GM20431 (cell line): ENCODE data around the gene LOXL3.

ENCODE experiments used
- in situ Hi-C: fragments of 300-500 bp; cut with MseI, MboI; formaldehyde crosslinking; loops from one replicate; pipeline ENCODE4 v1.15.0; 2020; ENCODE audit warnings: low sequenced_read_pairs; ENCODE audit not compliant: unreplicated experiment

The LOXL3 gene

DNA sequence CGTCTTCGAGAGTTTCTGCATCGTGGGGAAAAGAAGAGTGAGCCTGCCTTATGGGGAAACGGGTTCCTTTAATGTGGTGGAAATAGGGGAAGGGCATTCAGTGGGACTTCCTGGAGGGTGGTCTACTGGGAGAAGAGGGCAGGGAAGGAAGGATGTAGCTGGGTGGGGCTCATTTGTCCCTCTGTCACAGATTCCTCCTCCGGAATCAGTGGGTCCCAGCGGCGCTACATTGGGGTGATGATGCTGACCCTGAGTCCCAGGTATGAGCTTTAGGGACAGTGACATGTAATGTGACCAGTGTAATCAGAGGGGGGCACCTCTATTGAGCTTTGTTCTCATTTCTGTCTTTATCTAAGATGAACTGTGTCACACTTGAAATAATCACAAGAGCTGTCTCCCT, 22.1 kb downstream of the LOXL3 start:
- in situ Hi-C loops = no loop called here

DNA sequence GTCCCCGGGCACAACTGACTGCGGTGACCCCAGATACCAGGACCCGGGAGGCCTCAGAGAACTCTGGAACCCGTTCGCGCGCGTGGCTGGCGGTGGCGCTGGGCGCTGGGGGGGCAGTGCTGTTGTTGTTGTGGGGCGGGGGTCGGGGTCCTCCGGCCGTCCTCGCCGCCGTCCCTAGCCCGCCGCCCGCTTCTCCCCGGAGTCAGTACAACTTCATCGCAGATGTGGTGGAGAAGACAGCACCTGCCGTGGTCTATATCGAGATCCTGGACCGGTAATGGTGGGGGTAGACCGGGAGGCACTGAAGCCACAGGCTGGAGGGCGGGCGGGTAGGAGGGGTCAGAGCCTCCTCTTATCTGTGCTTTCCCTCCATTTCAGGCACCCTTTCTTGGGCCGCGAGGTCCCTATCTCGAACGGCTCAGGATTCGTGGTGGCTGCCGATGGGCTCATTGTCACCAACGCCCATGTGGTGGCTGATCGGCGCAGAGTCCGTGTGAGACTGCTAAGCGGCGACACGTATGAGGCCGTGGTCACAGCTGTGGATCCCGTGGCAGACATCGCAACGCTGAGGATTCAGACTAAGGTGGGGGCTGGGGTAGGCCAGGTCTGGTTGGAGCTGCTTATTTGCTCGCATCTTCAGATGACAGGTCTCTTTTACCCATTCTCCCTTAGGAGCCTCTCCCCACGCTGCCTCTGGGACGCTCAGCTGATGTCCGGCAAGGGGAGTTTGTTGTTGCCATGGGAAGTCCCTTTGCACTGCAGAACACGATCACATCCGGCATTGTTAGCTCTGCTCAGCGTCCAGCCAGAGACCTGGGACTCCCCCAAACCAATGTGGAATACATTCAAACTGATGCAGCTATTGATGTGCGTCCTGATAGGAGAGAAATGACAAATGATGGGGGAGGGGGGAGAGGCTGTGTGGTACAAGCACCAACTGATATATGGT, 23.2 kb downstream of the LOXL3 start:
- in situ Hi-C loops = no loop called here

GRCh38 chr2:74529357-74530238, 24.1 kb downstream of the LOXL3 start, which contains the start of the genes AUP1 and HTRA2:
TSS of gene AUP1 (minus strand) at chr2:74529706. CDS start at chr2:74529629, 77 bp downstream.
TSS of gene HTRA2 (plus strand) at chr2:74529933. CDS start at chr2:74530007, 74 bp downstream.
- in situ Hi-C loops = no loop called here

DNA sequence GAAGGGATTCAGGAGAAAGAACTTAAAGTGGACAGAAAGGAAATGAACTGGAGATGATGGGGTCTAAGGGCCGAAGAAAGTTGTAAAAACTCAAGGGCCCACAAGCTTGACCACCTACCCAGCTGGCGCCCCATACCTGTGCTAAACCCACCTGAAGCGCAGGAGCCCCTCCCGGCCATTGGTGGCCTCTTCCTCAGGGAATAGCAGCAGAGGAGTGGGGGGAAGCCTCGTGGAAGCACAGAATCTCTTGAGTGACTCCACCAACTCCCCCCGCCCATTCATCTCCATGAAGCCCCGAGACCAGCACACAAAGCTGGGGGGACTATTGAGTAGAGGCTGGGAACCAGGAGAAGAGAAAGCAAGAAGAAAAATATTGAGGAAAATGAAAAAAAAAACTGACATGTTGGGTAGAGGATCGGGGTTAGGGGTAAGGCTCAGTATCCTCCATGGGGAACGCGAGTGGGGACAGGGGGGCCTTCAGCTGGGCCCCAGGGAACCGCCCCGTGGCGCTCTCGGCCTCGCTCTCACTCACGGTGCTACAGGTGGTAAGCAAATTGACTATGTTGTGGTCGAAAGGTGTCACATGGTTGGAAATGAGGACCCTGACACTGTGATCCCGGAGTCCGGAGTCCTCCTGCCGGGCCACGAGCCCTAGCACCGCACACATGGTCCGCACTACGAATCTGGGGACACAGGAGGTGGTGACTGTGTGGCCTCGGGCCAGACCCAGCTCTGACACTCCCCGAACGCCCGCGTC, 25.0 kb downstream of the LOXL3 start:
- in situ Hi-C loops = no loop called here

GRCh38 chr2:74527741-74528140, 26.0 kb downstream of the LOXL3 start:
- in situ Hi-C loops = no loop called here

DNA sequence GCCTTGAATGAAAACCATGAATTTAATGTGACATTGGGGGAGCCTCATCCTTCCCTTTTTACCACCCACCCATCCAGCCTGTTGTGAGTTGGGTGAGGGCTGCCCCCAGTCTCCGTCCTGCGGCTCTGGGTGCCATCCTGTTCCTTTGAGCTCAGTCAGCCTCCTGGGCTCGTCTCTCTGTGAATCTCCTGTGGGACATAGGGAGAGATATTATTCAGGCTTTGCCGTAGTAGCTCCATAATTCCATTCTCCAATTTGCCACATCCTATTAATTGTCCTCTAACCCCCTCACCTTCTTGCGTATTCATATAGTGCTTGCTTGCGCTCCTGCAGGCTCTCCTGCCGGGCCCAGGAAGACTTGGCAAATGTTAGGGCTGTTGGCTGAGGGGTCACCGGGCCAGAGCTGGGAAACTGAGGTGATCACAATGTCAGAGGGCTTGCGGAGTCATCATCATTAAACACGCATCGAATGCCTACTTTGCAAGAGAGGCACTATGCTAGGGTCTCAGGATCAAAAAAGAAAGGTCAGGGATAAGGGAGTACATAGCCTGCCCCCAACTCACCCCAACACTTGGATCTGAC, 27.0 kb downstream of the LOXL3 start:
- in situ Hi-C loops = no loop called here

DNA sequence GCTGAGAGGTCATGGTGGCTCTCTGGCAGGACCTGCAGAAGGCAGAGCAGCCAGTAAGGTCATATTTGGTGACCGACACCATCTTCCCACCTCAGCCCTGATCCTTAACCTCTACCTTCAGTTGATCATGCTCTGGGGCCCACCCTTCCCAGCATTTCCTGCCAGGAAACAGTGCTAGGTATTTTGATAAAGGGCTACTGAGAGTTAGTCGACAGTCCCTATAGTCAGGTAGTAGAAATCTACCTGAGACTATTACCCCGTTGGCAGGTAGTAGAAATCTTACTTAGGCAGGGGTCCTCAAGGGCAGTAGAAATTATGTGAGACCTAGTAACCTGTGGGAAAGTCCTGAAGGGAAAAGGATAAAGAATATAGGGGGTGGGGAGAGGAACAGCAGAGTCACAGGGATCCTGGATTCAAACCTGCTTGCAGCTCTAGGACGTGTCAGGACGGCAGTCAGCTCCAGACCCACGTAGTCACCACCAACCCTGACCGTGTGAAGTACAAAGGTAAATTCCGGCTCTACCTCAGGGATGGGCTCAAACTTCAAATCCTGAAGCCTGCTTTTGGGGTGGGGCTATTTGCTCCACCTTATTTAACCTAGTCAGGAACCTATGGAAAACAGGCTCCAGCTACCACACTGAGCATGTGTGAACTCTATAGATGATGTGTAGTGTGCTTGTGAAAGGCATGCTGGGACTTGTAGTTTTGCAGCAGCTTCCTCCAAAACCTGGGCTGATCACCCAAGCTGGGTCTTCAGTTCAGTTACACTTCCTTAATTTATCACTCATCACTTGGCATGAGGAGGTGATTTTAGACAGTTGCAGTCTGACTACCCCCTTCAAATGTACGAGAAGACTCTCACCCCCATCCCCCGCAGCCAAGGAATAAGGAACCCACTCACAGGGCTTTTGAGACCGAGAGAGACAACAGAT, 27.8 kb downstream of the LOXL3 start, which contains the start of gene DQX1:
TSS of gene DQX1 (minus strand) at position 515 of the 932 bp plus-strand sequence. CDS start at position 13, 502 bp downstream.
- in situ Hi-C loops = no loop called here

DNA sequence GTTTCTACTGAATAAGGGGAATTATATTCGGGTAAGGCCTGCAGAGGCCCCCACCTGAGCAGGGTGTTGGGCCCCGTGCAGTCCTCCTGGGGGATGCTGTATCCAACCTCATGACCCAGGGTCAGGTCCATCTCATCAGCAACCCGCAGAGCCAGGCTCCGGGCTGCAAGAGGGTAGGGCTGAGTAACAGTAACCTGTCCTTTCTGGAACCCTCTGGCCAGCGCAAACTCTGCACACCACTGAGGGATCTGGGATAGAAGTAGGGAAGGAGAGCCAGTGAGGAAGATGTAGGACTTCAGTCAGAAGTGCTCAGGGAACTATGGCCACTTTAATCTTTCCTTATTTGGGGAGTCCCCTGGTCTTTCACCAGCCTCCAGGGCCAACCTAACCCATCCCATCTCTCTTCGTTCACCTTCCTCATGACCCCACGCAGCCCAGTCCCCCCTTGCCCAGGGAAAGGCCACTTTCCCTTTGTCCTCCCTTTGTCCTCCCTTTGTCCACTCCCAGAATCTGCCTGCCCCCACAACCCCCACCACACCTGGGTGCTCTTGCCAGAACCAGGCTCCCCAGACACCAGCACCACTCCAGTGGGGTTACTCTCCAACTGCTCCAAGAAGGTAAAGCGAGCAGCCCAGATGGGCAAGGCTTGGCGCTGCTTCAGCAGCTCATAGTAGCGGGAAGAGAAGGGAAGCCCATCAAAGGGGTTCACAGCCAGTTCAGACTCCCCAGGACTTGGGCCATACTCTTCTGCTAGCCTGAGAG, 28.6 kb downstream of the LOXL3 start:
- in situ Hi-C loops = no loop called here

GRCh38 chr2:74524005-74524404, 29.7 kb downstream of the LOXL3 start:
- in situ Hi-C loops = no loop called here

DNA sequence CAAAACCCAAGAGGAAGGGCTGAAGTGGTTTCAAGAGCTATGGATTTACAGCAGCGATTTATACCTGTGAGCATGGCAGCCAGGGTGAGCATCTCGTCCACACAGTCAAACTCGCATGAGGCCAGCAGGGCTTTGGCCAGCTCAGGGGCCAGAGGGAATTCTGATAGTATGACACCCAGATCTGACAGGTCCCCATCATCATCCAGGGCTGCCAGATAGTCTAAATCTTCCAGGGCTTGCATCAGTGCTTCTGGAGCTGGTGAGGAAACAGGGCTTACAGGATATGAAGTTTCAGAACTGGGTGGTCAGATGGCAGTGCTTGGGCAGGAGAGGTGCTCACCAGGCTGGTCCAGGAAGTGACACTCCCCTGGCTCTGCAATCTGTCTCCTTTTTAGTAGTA, 31.2 kb downstream of the LOXL3 start:
- in situ Hi-C loops = no loop called here

GRCh38 chr2:74516650-74517049, 37.1 kb downstream of the LOXL3 start:
- in situ Hi-C loops = no loop called here

- in situ Hi-C loops = no loop called here
Measured at GRCh38 chr2:74515981-74516633, 37.6 kb downstream of the LOXL3 start.

DNA sequence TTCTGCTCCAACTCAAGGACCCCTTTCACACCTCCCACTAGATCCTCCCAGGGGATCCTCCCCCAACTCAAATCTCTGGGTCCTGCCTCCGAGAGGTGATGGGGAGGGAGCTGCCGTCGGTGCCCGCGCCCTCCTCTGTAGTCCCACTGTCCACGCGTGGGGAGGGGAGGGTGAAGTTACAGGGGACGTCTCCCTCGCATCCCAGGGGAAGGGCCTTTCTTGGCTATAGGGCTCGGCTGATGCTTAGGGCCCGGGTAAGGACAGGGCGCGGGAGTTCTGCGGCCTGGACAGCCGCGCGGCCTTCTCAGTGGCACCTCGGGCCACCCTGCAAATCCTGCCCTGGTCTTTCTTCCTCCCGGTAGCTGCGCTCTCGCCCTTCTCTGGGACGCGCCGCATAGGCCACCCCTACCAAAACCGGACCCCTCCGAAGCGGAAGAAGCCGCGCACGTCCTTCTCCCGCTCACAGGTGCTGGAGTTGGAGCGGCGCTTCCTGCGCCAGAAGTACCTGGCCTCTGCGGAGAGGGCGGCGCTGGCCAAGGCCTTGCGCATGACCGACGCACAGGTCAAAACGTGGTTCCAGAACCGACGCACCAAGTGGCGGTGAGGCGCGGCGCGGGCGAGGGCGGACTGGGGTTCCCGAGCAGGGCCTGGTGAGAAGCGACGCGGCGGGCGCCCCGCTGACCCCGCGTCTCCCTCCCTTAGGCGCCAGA, 38.3 kb downstream of the LOXL3 start:
- in situ Hi-C loops = no loop called here

DNA sequence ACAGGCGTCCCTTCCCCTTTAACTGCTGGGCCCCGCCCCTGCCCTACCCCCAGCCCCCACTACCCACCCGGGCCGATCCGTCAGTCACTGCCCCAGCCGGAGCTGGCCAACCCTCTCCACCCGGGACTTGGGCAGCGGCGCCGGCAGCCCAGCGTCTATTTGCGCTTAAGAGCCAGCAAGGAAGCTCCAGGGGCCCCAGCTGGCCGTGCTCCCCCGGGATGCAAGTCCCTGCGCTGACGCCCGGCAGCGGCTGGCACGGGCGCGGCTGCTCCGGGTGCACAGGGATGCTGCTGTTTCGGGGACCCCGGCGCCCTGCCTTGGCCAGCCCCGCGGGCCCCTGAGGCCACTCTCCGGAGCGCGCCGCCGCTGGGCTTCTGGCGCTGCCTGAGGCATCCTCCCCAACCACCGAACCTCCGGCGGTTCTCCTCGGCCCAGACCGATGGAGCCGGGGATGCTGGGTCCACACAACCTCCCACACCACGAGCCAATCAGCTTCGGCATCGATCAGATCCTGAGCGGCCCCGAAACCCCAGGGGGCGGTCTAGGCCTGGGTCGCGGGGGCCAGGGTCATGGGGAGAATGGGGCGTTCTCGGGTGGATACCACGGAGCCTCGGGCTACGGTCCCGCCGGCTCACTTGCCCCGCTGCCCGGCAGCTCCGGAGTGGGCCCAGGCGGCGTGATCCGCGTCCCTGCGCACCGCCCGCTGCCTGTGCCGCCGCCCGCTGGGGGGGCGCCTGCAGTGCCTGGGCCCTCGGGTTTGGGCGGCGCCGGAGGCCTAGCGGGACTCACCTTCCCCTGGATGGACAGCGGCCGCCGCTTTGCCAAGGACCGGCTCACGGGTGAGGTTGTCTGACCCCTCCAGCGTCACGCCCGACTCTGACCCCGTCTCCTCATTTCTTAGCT, 39.1 kb downstream of the LOXL3 start, which contains the start of gene TLX2:
TSS of gene TLX2 (plus strand) at position 83 of the 903 bp plus-strand sequence. CDS start at position 440, 357 bp downstream.
- in situ Hi-C loops = no loop called here

DNA sequence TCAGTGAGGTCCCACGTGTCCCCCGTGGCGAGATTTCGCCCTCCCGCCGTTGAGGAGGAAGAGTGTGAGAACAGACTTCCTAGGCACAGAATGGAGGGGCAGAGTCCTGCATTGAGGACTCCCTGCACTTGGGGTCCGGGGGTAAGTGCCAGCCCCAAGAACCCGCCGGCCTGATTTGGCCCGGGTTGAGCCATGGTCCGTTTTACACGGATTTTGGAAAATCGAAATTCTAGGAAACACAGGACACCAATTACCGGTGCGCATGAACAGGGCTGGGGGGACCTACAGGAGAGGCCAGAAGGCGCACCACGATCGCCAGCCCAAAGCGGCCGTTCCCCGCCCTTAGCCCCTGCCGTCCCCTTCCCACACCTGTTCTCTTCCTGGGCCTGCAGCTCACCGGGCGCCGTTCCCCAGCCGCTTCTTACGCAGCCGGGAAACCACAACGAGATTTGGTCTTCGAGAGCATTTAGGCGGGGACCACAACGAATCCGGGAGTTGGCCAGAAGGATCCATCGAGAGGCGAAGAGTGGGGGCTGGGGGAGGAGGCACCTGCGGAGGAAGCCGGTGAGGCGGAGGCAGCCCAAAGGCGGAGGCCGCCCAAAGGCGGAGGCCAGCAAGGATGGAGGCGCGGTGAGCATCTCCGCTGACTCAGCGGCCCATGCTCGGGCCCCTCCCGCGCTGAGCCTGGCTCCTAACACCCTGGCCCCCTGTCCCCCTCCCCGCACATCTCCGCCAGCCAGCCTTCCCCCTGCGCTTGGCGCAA, 40.0 kb downstream of the LOXL3 start:
- in situ Hi-C loops = no loop called here
